Right ventricle myocardium superior (tissue), 1 donor: Measurements from ENCODE around the gene CARNS1. TPM values are rescaled to one million over a fixed set of nuclear protein-coding genes. Genes with fewer than 3 reads are reported as not detected.
"Not testable (repeated sequence)": the region's sequence is repeated elsewhere in the genome, so short reads cannot be mapped to it uniquely, and the experiment has no call there.

Source experiments
- ATAC-seq: fragments of 200-7000 bp; cut with Tn5 transposase; one replicate; pipeline ENCODE4 v1.9.1; 2020; ENCODE audit warnings: mild to moderate bottlenecking; ENCODE audit not compliant: poor library complexity
- DNase-seq: peaks from one replicate; pipeline ENCODE4 v3.0.0-alpha.2; 2020
- intact Hi-C: fragments of 100-400 bp; cut with DNase I; formaldehyde crosslinking; loops from one replicate; pipeline ENCODE4 v1.11.2; 2022
- total RNA-seq: library from RNA; stranded (reverse); fragmentation: NEBNext Ultra II Directional; extraction: Animal tissue kit (Norgen Biotek cat#: 25700); gene quantifications from one replicate; pipeline ENCODE4 v1.2.1, GENCODE V29; 2021
- donor health status: DM: no; HTN: yes; CAD: no; lungs with severe emphysema.

The CARNS1 gene
- total RNA-seq, 1 donor from 2014 or later = 15.0 TPM

DNA sequence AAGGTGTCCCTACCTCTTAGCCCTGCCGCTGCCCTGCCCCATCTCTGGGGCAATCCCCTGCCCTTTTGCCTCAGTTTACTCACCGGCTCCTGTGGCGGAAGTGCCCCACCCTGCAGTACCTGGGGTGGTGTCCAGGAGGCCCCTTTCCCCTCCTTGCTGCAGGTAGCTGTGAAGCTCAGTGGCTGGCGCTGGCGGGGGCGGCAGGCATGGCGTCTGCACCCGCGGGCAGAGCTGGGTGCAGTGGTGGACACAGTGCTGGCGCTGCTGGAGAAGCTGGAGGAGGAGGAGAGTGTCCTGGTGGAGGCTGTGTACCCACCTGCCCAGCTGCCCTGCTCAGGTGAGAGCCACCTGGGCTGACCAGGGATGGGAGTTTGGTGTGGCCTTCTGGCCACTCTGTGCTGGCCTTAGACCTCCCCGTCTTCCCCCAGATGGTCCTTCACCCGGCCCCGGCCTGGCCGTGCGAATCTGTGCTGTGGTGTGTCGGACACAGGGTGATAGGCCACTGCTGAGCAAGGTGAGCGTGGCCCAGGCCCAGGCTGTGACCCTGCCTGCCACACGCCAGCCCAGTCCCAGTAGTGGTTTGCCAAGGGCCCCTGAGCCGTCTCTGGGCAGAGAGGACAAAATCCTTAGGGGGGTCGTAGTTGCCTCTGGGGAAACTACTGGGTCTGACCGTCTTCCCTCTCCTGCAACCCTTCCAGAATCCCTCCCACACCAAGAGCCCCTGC is 4.0 kb downstream of the CARNS1 start:
- intact Hi-C loops = no loop called here
- DNase-seq = no peak
- ATAC-seq = no peak

DNA sequence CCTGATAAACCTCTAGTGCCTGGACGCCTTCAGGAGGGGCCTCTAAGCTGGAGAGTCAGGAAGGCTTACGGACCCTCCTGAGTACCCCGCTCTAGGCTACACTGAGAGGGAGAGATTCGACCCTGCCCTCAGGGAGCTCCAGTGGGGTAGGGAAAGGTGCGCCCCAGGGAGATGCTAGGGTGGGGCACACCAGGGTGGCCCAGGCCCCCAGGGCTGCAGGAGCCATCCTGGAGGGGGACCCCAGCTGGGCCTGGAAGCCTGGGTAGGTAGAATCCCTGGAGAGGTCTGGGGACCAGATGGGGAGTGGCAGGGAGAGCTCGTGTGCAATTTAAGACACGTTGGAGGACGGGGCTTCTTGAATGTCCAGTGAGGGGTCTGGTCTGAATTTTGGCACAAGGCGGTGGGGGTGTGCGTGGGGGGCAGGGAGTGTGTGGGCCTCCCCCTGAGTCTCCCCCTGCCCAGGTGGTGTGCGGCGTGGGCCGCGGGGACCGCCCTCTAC is 4.7 kb downstream of the CARNS1 start:
- ATAC-seq = no peak
- intact Hi-C loops = no loop called here
- no peak for DNase-seq

DNA sequence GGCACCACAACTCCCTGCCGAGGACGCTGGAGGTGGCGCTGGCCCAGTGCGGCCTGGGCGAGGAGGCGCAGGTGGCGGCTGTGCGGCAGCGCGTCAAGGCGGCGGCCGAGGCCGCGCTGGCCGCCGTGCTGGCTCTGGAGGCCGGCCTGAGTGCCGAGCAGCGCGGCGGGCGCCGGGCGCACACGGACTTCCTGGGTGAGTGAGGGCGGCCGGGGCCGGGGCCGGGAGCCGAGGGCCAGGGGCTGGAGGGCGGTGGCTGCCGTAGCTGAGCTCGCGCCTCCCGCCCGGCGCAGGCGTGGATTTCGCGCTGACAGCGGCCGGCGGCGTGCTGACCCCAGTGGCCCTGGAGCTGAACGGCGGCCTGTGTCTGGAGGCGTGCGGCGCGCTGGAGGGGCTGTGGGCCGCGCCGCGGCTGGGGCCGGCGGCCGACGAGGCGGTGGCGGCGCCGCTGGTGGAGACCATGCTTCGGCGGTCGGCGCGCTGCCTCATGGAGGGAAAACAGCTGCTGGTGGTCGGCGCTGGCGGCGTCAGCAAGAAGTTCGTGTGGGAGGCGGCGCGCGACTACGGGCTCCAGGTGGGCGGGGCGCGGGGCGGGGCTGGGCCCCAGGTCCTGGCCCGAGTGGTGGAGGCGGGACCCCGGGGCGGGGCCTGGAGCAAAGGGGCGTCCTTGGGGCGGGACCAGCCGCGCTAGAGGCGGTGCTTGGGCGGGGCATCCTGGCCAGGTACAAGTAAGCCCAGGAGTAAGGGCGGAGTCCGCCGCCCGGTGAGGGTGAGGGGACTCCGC is 5.4 kb downstream of the CARNS1 start:
- DNase-seq (peak; percentile 98), ATAC-seq (peak; percentile 93)
- intact Hi-C loops = no loop called here

DNA sequence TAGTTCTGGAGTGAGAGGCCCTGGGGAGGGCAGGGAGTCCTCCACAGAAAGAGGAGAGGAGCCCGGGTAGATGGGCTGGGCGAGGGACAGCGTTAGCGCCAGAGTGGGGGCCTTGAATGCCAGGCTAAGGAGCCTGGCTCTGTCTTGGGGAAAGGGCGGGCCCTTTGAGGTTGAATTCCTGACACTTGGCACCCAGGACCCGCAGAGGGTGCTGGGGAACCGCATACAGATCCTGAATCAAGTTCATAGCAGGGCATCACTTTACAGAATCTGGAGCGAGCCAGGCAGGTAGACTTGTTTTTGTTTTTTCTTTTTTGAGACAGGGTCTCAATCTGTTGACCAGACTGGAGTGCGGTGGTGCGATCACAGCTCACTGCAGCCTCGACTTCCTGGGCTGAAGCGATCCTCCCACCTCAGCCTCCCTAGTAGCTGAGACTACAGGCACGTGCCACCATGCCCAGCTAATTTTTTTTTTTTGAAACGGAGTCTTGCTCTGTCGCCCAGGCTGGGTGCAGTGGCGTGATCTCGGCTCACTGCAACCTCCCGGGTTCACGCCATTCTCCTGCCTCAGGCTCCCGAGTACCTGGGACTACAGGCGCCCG is 6.1 kb downstream of the CARNS1 start:
- ATAC-seq (no peak), DNase-seq (no peak)
- intact Hi-C loops = no loop called here

DNA sequence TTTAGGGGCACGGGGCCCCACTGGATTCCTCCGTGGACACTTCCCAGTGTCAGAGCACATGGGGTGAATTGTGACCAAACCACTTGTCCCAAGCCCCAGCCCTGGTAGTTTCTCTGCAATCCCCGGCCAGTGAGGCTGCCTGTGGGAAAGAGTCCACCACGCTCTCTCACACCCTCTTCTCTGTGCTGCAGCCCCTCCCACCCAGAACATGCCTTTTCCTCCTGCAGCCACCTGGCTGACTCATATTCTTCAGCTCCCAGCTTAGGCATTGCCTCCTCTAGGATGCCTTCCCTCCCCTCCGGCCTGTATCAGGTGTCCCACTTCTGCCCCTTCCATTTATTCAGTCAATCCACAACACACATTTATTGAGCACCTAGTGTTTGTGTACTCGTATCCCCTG is 7.4 kb downstream of the CARNS1 start:
- ATAC-seq (no peak), DNase-seq (no peak)
- intact Hi-C loops = no loop called here

DNA sequence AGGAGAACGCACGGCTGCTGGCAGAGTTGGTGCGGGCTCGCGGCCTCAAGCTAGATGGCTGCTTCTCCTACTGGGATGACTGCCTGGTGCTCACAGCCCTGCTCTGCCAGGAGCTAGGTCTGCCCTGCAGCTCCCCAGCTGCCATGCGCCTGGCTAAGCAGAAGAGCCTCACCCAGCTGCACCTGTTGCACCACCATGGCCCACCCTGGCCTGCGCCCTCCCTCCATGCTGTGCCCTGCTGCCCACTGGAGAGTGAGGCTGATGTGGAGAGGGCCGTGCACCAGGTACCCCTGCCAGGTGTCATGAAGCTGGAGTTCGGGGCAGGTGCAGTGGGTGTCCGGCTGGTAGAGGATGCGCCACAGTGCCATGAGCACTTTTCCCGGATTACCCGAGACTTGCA is 8.0 kb downstream of the CARNS1 start:
- ATAC-seq = no peak
- intact Hi-C loops = no loop called here
- DNase-seq = no peak

DNA sequence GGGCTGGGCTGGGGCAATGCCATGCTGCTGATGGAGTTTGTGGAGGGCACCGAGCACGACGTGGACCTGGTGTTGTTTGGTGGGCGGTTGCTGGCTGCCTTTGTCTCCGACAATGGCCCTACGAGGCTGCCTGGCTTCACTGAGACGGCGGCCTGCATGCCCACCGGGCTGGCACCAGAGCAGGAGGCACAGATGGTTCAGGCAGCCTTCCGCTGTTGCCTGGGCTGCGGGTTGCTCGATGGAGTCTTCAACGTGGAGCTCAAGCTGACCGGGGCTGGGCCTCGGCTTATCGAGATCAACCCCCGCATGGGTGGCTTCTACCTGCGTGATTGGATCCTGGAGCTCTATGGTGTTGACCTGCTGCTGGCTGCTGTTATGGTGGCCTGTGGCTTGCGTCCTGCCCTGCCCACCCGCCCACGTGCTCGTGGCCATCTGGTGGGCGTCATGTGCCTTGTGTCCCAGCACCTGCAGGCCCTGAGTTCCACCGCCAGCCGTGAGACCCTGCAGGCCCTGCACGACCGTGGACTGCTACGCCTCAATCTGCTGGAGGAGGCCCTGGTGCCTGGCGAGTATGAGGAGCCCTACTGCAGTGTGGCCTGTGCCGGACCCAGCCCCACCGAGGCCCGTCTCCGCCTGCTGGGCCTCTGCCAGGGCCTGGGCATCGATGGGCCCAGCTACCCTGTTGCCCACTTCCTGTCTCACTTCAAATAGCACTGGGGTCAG is 8.6 kb downstream of the CARNS1 start:
- ATAC-seq = no peak
- no peak for DNase-seq
- intact Hi-C loops = no loop called here

DNA sequence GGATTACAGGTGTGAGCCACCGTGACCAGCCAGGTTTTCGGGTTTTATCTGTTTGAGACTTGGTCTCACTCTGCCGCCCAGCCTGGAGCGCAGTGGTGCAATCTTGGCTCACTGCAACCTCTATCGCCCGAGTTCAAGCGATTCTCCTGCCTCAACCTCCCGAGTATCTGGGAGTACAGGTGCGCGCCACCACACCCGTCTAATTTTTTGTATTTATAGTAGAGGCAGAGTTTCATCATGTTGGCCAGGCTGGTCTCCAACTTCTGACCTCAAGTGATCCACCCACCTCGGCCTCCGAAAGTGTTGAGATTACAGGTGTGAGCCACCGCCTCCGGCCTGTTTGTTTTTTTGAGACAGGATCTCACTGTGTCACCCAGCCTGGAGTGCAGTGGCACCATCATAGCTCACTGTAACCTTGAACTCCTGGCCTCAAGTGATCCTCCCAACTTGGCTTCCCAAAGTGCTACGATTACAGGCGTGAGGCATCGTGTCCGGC is 11.9 kb downstream of the CARNS1 start:
- intact Hi-C loops = not testable (repeated sequence)

DNA sequence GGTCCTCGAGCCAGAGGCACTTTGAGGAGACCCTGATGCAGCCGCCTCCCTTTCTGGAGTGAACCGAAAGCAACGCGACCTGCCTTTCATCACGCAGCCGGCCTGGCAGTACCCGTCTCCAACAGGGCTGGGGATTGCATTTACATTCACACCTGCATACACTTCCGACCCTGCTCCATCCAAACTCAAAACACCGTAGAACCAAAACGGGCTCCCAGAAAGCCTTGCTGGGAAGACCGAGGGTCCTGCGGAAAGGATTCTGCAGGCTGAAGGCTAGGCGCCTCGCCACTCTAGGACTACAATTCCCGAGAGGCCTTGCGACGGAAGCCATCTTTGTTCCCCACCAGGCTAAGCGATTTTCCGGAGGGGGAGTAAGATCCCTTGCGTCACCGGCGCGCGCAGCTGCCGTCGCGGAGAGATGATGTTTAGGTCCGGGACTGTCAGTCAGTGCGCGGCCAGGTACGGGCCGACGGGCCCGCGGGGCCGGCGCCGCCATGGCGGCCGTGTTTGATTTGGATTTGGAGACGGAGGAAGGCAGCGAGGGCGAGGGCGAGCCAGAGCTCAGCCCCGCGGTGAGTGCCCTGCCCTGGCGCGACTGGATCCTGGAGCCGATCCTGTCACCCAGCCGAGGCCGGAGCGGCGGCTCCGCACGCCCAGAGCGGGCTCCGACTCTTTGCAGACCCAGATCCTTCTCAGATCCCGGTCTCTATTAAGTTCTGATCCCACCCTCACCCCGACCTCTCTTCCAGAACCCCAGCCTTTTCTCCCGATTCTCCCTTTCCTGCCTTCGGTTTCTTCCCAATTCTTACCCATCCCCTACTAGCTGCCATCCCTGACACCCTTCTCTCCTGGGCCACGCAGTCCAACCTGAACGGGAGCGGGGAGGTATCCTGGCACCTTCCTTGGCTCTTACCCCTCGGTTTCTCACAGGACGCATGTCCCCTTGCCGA is 12.8 kb downstream of the CARNS1 start, which contains the start of gene RPS6KB2:
Gene RPS6KB2 (plus strand): TSS at position 443 of the 950 bp plus-strand sequence. CDS start 52 bp downstream, at position 495.
- intact Hi-C loops = no loop called here
- DNase-seq (peak; percentile 100), ATAC-seq (peak; percentile 94)

More for the DNA sequence above, 11.9 kb downstream of the CARNS1 start:
- ATAC-seq, DNase-seq: not testable (repeated sequence)

DNA sequence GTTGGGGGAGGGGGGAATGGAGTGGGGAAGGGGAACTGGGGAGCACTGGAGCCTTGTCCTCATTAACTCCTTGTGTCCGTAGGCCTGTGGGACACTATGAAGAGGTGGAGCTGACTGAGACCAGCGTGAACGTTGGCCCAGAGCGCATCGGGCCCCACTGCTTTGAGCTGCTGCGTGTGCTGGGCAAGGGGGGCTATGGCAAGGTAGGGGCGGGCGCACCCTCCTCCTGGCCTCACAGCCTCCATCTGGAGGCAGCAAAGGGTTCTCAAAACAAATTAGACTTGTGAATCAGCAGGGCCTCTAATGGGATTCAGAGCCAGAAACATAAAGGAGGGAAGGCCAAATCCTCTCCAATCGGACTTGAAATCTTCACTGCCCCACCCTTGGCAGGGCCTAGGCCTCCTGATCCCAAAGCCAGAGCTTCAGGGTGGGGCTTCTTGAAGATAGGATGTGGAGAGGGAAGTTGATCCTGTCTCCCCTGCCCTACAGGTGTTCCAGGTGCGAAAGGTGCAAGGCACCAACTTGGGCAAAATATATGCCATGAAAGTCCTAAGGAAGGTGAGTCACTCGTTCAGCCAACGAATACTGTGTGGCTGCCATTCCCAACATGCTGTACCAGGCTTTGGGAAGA is 13.7 kb downstream of the CARNS1 start:
- intact Hi-C loops = no loop called here
- ATAC-seq (no peak), DNase-seq (no peak)

DNA sequence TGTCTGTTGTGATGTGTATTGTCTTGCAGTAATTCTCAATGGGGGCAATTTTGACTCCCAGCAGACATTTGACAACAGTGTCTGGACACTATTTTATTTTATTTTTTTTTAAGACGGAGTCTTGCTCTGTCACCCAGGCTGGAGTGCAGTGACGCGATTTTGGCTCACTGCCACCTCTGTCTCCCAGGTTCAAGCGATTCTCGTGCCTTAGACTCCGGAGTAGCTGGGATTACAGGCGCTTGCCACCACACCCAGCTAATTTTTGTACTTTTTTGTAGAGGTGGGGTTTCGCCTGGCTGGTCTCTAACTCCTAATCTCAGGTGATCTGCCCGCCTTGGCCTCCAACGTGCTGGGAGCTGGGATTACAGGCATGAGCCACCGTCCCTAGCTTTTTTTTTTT is 14.2 kb downstream of the CARNS1 start:
- DNase-seq = no peak
- ATAC-seq = no peak
- intact Hi-C loops = no loop called here

DNA sequence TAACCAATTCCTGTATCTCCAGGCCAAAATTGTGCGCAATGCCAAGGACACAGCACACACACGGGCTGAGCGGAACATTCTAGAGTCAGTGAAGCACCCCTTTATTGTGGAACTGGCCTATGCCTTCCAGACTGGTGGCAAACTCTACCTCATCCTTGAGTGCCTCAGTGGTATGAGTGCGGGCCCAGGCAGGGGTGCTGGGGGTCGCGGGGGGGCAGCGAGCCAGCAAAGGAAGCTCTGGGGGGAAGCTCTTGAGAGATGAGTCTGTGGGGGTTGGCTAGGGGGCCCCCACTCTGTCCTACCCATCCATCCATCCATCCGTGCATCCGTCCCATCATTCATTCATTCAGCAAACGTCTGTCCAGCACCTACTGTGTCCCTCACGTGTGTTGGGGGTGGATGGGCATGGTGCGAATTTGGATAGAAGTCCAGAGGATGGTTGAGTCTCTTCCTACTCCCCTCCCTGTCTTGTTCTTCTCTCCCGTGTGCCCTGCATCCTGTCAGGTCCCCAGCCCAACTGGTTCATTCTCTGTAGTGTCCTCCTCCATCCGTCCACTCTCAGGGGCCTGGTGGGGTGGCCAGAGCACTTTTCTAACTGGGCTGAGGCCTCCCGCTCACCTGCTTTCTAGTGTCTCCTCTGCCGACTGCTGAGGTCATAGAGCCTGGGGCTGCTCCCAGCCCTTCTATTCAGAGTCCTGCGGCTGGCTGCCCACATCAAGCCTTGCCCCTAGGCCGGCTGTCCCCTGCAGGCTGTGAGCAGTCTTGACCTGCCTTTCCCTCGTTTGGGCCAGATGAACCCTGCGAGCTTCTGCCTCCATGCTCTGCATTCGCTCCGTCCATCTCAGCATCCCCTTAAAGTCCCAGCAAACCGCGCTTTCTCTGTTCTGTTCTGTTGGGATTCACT is 16.1 kb downstream of the CARNS1 start:
- ATAC-seq = no peak
- intact Hi-C loops = no loop called here
- no peak for DNase-seq

DNA sequence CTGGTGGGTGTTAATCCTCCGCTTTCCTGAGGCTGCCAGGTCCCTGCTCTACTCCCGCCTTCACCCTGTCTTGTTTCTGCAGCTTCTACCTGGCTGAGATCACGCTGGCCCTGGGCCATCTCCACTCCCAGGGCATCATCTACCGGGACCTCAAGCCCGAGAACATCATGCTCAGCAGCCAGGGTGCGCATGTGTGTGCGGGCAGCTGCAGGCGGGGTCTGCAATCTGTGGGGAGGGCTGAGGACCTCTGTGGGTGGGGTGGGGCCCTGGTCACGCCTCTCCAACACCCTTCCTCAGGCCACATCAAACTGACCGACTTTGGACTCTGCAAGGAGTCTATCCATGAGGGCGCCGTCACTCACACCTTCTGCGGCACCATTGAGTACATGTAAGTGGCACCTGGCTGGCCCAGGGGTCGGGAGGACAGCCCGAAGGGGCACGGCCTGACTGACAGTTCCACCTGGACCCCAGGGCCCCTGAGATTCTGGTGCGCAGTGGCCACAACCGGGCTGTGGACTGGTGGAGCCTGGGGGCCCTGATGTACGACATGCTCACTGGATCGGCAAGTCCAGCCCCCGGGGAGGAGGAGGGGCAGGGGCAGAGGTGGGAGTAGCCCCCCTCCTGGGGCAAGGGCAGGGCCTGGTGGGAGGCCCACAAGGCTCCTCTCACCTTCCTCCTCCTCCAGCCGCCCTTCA is 17.3 kb downstream of the CARNS1 start:
- ATAC-seq (no peak), DNase-seq (no peak)
- intact Hi-C loops = no loop called here

DNA sequence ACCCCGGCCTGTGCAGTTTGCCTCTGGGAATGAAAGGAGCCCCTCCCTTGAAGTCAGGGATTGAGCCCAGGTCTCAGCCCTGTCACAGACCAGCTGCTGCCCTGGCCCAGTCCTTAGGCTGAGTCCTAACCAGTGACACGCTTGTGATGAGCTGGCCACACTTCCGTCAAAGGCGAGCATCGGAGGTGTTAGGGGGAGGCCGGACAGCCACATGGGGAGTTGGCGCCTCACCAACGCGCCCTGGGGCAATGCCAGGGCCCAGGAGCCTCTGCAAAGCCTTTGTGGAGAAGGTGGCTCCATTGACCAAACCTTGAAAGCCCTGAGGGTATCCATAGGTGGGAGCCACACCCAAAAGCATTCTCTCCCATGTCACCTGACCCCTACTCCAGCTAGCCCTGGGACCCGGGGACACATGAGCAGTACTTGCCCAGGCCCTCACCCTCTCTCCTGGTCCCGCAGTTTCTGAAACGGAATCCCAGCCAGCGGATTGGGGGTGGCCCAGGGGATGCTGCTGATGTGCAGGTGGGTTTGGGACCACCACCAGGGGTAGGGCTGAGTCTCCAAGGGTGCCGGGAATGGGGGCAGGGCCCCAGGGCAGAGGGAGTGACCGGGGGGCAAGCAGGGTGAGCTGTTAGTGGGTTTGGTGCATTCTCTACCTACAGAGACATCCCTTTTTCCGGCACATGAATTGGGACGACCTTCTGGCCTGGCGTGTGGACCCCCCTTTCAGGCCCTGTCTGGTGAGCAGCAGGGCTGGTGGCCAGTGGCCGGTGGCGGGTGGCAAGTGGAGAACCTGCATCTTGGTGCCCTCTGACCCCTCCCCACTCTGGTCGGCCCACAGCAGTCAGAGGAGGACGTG is 18.3 kb downstream of the CARNS1 start:
- ATAC-seq = no peak
- no peak for DNase-seq
- intact Hi-C loops = no loop called here

DNA sequence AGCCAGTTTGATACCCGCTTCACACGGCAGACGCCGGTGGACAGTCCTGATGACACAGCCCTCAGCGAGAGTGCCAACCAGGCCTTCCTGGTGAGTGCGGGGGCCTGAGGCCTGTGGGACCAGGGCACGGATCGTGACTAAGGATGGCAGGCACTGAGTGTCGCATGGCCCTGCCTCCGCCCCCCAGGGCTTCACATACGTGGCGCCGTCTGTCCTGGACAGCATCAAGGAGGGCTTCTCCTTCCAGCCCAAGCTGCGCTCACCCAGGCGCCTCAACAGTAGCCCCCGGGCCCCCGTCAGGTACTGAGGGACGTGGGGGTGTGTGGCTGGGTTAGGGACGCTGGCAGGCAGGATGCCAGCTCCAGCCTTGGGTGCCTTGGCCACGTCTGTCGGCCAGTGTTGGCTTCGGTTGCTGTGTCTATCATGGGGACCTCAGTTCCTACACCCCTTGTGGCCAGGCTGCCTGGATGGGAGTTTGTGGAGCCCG is 19.0 kb downstream of the CARNS1 start:
- DNase-seq (no peak), ATAC-seq (no peak)
- intact Hi-C loops = no loop called here
